Aorta (tissue), 5 donors: Measurements from ENCODE around the gene CYP39A1. TPM values are rescaled to one million over a fixed set of nuclear protein-coding genes. Genes with fewer than 3 reads are reported as not detected.
A peak's percentile ranks its signal among the peaks of the same experiment; 100 is the strongest.
"Not testable (repeated sequence)": the region's sequence is repeated elsewhere in the genome, so short reads cannot be mapped to it uniquely, and the experiment has no call there.

Experiments
- ATAC-seq: fragments of 200-7000 bp; cut with Tn5 transposase; one replicate; pipeline ENCODE4 v1.9.1; 2022; ENCODE audit warnings: moderate library complexity; ENCODE audit not compliant: low FRiP score
- DNase-seq, 2 donors: peaks; one replicate each; pipeline ENCODE4 v3.0.0-alpha.2; 2020
- H3K27ac ChIP-seq, 2 donors: one replicate each; pipeline ENCODE4 v1.5.1; 2013; ENCODE audit warnings: low read length in 2 of 2, mild to moderate bottlenecking in 2 of 2, moderate library complexity in 2 of 2, control low read depth in 1 of 2, inconsistent platforms in 1 of 2, low read depth in 1 of 2
- H3K27me3 ChIP-seq, 2 donors: one replicate each; pipeline ENCODE4 v1.6.1; 2013; ENCODE audit warnings: control low read depth in 1 of 2, low read length in 1 of 2, mild to moderate bottlenecking in 1 of 2, moderate library complexity in 1 of 2; ENCODE audit not compliant: insufficient read depth in 2 of 2, control insufficient read depth in 1 of 2
- H3K36me3 ChIP-seq, 2 donors: one replicate each; pipeline ENCODE4 v1.6.1; 2013; ENCODE audit warnings: control low read depth in 1 of 2, low read length in 1 of 2, mild to moderate bottlenecking in 1 of 2; ENCODE audit not compliant: insufficient read depth in 2 of 2, control insufficient read depth in 1 of 2
- H3K4me1 ChIP-seq, 2 donors: one replicate each; pipeline ENCODE4 v1.6.1; 2013; ENCODE audit warnings: low read length in 2 of 2, control low read depth in 1 of 2, mild to moderate bottlenecking in 1 of 2, moderate library complexity in 1 of 2; ENCODE audit not compliant: insufficient read depth in 2 of 2, control insufficient read depth in 1 of 2
- H3K4me3 ChIP-seq, 2 donors: one replicate each; pipeline ENCODE4 v1.5.1; 2013; ENCODE audit warnings: low read length in 2 of 2, control low read depth in 1 of 2, mild to moderate bottlenecking in 1 of 2
- H3K9me3 ChIP-seq: one replicate; pipeline ENCODE4 v1.6.1; 2013; ENCODE audit warnings: mild to moderate bottlenecking, low read length; ENCODE audit not compliant: control insufficient read depth
- WGBS, 2 donors: extraction: QIAGEN DNeasy Blood & Tissue Kit; methylation state at CpG; one replicate each; pipeline ENCODE4 v1.1.7; 2013; 5-methylcytosine and 5-hydroxymethylcytosine counted together
- intact Hi-C, 2 donors: fragments of 100-400 bp; cut with DNase I; formaldehyde crosslinking; loops; one replicate each; pipeline versions ENCODE4 v1.14.2 to v1.15.0; 2022
- polyA plus RNA-seq, 2 donors: library from polyadenylated mRNA; stranded (reverse); fragments of 200-250 nt; gene quantifications; one replicate each; pipeline ENCODE4 v1.2.3, GENCODE V29; 2013
- total RNA-seq, 2 donors: library from RNA; stranded (reverse); fragmentation: NEBNext Ultra II Directional; extraction: Animal tissue kit (Norgen Biotek cat#: 25700); gene quantifications; one replicate each; pipeline ENCODE4 v1.2.1, GENCODE V29; 2021
- donor health status: healthy with polysubstance abuse.
- donor health status: Bipolar disorder and iron deficiency.
- donor health status: DM: no; HTN: no; CAD: no.
- donor health status: DM: no; HTN: no; CAD: no.
- donor health status: DM: yes; HTN: yes; CAD: no.

CYP39A1 gene
- total and polyA plus RNA-seq, 4 donors = 0.63 to 5.1 (median 3.1) TPM

DNA sequence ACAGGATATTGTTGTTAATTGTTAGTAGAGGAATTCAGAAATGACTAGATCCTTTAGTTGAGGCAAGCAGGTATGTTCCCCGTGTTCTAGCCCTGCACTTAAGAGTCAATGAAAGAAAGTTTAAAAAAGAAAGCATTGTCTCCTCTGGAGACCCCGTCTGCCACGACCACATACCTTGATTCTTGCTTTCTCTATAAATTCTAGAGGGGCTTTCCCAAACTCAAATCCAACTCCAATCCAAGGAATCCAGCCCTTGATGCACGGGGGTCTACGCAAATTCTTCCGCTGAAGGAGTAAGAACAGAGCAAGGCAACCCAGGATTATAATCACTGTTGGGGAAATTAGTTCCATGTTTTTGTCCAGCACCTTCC is 401 bp downstream of the CYP39A1 start:
- Histone ChIP-seq H3K27me3 (no peaks in the 10 kb centered on the region), H3K4me1 (no peaks in the 10 kb centered on the region), H3K9me3 (no peaks in the 10 kb centered on the region), H3K4me3 (peak overlapping the region; percentile 66 to 85), H3K27ac (peak overlapping the region in 1 of 2 donors; percentile 68), H3K36me3 (no peaks in the 10 kb centered on the region)
- DNase-seq (no peak), ATAC-seq (no peak)
- 6 to 8% methylated on average over 6 of the region's 6 CpGs for WGBS, 2 donors
- intact Hi-C loops = no loop called here

DNA sequence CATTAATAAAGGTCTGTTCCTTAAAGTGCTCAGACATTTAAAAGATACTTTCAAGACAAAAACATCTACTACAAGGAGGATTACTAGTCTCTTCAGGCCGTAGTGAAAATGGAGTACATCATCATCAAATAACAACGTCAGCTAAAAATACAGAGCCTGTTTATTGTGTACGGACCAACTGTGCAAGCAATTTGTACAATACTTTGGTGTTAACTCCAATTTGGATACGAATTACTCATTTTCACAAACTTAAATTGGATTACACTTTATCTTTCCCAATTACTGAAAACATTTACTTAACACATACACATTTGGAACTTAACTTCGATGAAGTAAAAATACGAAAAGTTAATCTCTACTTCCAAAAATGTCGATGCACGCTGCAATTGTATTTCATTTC is 802 bp downstream of the CYP39A1 start:
- peak overlapping the region; percentile 66 to 85 for H3K4me3 ChIP-seq
- intact Hi-C loops = no loop called here
- no peak for DNase-seq

DNA sequence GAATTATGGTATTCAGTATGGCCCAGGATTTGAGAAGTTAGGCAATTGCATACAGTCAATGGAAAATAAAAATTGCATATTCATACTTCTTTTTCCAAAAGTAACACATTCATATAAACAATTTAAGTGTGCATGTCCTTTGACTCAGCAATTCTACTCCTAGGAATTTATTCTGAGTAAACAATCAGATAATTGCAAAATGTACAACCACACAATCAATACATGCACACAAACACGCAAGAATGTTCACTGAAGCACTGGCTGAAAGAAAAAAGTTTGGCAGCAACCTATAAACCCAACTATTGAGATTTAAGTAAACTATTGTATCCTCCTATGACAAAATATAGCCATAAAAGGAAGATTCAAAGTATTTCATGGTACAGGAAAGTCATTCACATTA is 1.6 kb downstream of the CYP39A1 start:
- Histone ChIP-seq H3K27me3 (no peaks in the 10 kb centered on the region), H3K4me1 (no peaks in the 10 kb centered on the region), H3K4me3 (no peak overlapping the region), H3K9me3 (no peaks in the 10 kb centered on the region), H3K27ac (no peak overlapping the region), H3K36me3 (no peaks in the 10 kb centered on the region)
- DNase-seq = no peak
- intact Hi-C loops = no loop called here
- 94 to 99% methylated on average over 1 of the region's 1 CpG for WGBS, 2 donors
- ATAC-seq = no peak

More for the DNA sequence above, 802 bp downstream of the CYP39A1 start:
- Histone ChIP-seq H3K9me3 (no peaks in the 10 kb centered on the region), H3K4me1 (no peaks in the 10 kb centered on the region), H3K27me3 (no peaks in the 10 kb centered on the region), H3K36me3 (no peaks in the 10 kb centered on the region), H3K27ac (no peak overlapping the region)
- ATAC-seq = no peak
- 34 to 44% methylated on average over 8 of the region's 8 CpGs for WGBS, 2 donors

DNA sequence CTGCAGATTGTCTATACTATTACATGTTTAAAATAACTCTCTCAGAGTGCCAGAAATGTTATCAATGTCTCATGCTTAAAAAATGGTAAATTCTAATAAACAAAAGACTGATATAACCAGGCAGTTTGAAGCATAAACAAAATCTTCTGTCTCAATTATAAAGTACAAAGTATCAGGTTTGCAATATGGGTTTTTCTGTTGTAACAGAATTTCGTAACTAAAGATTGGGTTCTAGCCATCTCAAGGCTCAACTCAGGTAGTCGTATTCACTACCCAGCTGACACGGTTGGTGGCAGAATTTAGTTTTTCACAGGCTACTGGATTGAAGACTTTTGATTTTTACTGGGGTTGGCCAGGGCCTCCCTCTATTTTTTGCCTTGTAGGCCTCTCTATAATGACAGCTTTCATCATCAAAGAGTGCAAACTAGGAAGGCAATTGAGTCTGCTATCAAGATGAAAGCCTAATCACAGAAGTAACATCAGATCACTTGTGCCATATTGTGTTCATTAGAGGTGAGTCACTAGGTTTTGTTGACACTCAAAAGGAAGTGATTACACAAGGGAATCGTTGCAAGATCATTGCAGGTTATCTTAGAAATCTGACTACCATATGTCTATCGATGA is 3.6 kb downstream of the CYP39A1 start:
- DNase-seq (no peak), ATAC-seq (no peak)
- WGBS, 2 donors = 92 to 93% methylated on average over 5 of the region's 5 CpGs

DNA sequence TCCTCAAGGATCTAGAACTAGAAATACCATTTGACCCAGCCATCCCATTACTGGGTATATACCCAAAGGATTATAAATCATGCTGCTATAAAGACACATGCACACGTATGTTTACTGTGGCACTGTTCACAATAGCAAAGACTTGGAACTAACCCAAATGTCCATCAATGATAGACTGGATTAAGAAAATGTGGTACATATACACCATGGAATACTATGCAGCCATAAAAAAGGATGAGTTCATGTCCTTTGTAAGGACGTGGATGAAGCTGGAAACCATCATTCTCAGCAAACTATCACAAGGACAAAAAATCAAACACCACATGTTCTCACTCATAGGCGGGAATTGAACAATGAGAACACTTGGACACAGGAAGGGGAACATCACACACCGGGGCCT is 4.5 kb downstream of the CYP39A1 start:
- H3K27me3 ChIP-seq, H3K27ac ChIP-seq, ATAC-seq, H3K36me3 ChIP-seq, H3K4me3 ChIP-seq, H3K9me3 ChIP-seq, DNase-seq, intact Hi-C loops, H3K4me1 ChIP-seq: not testable (repeated sequence)
- WGBS, 2 donors = 72 to 78% methylated on average over 2 to 3 of the region's 4 CpGs

More for the DNA sequence above, 3.6 kb downstream of the CYP39A1 start:
- intact Hi-C loops = no loop called here
- Histone ChIP-seq H3K4me3 (no peak overlapping the region), H3K36me3 (no peaks in the 10 kb centered on the region), H3K4me1 (no peaks in the 10 kb centered on the region), H3K27ac (no peak overlapping the region), H3K27me3 (no peaks in the 10 kb centered on the region), H3K9me3 (no peaks in the 10 kb centered on the region)

DNA sequence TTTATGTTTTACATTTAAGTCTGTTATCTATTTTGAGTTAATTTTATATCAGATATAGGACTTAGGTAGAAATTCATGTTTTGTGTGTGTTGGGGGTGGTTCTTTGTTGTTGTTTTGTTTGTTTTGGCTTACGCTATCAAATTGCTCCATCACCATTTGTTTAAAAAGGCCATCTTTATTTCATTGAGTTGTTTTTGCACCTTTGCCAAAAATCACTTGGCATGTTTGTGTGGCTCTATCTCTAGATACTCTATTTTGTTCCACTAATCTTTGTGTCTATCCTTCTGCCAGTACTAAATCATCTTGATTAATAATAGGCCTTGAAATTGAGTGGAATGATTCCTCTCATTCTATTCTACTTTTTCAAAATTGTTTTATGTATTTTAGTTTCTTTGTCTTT is 7.4 kb downstream of the CYP39A1 start:
- Histone ChIP-seq H3K4me3 (no peak overlapping the region), H3K36me3 (no peaks in the 10 kb centered on the region), H3K27me3 (no peaks in the 10 kb centered on the region), H3K4me1 (no peaks in the 10 kb centered on the region), H3K9me3 (no peaks in the 10 kb centered on the region), H3K27ac (no peak overlapping the region)
- DNase-seq = no peak
- ATAC-seq = no peak
- 93 to 95% methylated on average over 1 of the region's 1 CpG for WGBS, 2 donors
- intact Hi-C loops = no loop called here

DNA sequence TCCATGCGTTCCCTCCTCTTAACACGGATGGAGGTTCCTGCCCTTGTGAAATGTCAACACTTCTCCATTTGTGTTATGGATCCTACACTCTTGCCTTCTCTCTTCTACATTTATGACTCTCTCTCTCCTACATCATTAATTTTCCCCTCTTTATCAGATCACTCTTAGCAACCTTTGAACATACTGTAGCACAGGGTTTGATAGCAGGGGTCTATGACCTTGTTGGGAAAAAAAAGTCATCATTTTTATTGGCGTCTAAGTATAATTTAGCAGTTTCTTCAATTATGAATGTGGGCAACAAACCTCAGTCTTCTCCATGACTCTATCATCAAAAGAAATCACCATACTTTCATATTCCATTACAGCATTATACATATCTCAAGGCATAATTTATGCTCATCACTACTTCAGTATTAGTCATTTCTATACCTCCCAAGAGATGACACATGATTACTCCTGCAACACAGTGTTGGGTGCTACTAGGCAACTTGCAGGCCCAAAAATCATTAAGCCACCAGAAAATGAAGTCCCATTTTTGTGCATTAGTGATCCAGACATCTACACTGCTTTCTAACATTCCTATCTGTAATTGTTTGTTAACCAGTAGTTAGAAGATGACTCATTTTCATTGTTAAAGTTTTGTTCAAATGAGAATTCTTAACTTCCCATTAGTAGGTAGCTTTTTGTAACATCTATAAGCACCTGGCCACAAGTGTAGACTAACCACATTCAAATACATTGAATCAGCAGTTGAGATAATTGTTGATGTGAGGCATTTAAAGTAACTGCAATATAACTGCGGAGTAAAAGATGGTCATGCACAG is 9.5 kb downstream of the CYP39A1 start:
- Histone ChIP-seq H3K27me3 (no peaks in the 10 kb centered on the region), H3K9me3 (no peaks in the 10 kb centered on the region), H3K36me3 (no peaks in the 10 kb centered on the region), H3K4me1 (no peaks in the 10 kb centered on the region), H3K4me3 (no peak overlapping the region), H3K27ac (no peak overlapping the region)
- no peak for ATAC-seq
- 82 to 87% methylated on average over 4 of the region's 4 CpGs for WGBS, 2 donors
- intact Hi-C loops = no loop called here
- DNase-seq = no peak

DNA sequence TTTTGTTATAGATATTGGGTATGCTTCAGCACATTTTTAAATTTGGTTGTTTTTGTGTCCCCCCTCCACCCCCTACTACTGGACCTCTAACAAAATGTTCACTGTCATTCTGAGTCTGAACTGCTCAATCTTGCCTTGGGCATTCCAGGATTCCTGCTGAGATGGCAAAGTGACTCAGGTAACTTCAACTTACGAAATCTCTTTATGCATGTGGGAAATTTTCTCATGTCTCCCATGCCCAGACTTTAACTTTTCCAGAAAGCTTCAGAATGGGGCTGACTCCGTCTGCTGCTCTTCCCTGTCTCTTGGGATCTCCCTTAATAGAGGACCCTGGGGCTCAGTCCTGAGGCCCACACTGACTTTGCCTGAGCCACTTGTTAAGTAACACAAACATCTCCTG is 14.0 kb downstream of the CYP39A1 start:
- no peak for ATAC-seq
- Histone ChIP-seq H3K4me3 (no peak overlapping the region), H3K27me3 (no peaks in the 10 kb centered on the region), H3K27ac (no peak overlapping the region), H3K9me3 (no peaks in the 10 kb centered on the region), H3K4me1 (no peaks in the 10 kb centered on the region), H3K36me3 (no peaks in the 10 kb centered on the region)
- WGBS, 2 donors = 82 to 83% methylated on average over 2 of the region's 2 CpGs
- intact Hi-C loops = loop anchor here in 1 of 2 donors (10.0 kb wide), 1 partner anchor 544 kb away; no protein-coding TSS in a partner anchor
- no peak for DNase-seq

DNA sequence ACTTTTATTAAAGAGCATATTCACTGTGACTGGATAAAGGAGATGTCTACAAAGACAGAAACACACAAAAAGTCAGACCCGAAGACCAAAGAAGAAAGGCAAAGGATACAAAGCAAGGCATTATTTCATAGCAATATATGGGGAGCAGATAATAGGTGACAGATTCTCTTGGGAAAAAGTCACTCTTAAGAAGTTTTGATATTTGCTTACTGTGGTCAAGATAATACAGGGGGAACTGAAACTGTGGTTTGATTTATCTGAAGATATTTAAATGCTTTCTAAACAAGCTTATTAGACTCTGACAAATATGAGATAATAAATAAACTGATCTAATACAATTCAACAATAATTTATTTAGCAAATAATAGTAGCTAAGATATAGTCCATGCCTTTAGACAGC is 14.7 kb downstream of the CYP39A1 start:
- ATAC-seq (no peak), DNase-seq (no peak)
- intact Hi-C loops = loop anchor here in 1 of 2 donors (10.0 kb wide), 1 partner anchor 543 kb away; no protein-coding TSS in a partner anchor
- no peaks in the 10 kb centered on the region for H3K27me3 ChIP-seq
- no peak overlapping the region for H3K4me3 ChIP-seq
- WGBS, 2 donors = 93% methylated on average over 1 of the region's 1 CpG
- no peaks in the 10 kb centered on the region for H3K4me1 ChIP-seq
- H3K27ac ChIP-seq = no peak overlapping the region
- no peaks in the 10 kb centered on the region for H3K36me3 ChIP-seq
- no peaks in the 10 kb centered on the region for H3K9me3 ChIP-seq
